ENCODE results near the gene TOP2A. TPM values are rescaled to one million over a fixed set of nuclear protein-coding genes. Genes with fewer than 3 reads are reported as not detected.

TOP2A gene
- total and polyA plus RNA-seq, 9 of the 15 experiments (the other 6 are each of a cell fraction or from before 2014, with no cell fraction given): 133 to 347 (median 259) TPM

DNA sequence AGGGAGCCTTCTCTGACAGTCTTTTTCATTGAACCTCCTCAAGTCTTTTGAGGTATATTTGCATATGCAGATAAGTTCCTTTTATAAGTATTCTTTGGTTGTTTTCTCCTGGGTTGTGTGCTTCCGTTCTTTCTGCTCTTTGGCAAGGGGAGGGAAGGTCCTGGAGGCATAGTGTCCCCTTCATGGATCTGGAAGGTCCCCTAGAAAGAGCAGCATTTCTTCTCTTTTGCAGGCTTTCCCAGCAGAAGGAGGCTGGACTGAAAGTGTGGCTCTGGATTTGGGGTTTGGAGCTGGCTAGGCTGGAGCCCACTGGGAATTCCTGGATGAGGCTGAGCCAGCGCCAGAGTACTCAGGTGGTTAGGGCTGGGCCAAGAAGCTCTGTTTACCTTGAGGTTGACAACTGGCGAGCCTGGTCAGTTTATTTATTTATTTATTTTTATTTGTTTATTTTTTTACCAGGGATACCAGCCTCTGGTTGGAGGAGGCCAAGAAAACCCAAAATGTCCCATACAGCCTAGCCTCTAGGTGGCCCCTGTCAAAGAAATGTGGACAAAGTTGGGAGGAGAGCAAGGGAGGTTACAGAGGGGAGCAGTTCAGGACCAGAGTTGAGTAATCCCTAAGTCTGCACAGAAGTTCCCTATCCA, 5.4 kb upstream of the TOP2A start (continued):
- TF ChIP-seq, protein P1, sequence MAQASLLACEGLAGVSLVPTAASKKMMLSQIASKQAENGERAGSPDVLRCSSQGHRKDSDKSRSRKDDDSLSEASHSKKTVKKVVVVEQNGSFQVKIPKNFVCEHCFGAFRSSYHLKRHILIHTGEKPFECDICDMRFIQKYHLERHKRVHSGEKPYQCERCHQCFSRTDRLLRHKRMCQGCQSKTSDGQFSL (CRISPR knock-in tag; IDR thresholded peaks at IDR 0.05): no peak
- TF ChIP-seq, protein P1 (tag; IDR thresholded peaks at IDR 0.05): no peak
- TF ChIP-seq PRDM10 (IDR thresholded peaks at IDR 0.05; ENCODE audit: partially characterized antibody) (no peak), CC2D1A (IDR thresholded peaks at IDR 0.05) (peak; percentile 16; the same call in 1 of the 2 replicates), NFRKB (IDR thresholded peaks at IDR 0.05; ENCODE audit: low read depth) (no peak), TEAD4 (IDR thresholded peaks at IDR 0.05; ENCODE audit: low read length) (peak; percentile 22; the same call in 1 of the 2 replicates), TEAD4 (CRISPR knock-in tag; IDR thresholded peaks at IDR 0.05; ENCODE audit: borderline replicate concordance) (no peak), MYC (IDR thresholded peaks at IDR 0.05; ENCODE audit: low read depth, low read length) (peak; percentile 35; the same call in 1 of the 2 replicates), MYC (CRISPR knock-in tag; IDR thresholded peaks at IDR 0.05; ENCODE audit: borderline replicate concordance, low read depth) (no peak), CBFA2T3 (IDR thresholded peaks at IDR 0.05) (no peak), HMG20B (CRISPR knock-in tag; IDR thresholded peaks at IDR 0.05) (no peak), NEUROD1 (IDR thresholded peaks at IDR 0.05; ENCODE audit: borderline replicate concordance, low read depth, low read length, partially characterized antibody) (peak; percentile 52), HNRNPLL (IDR thresholded peaks at IDR 0.05; ENCODE audit: low read depth, low read length, poor library complexity, severe bottlenecking) (no peak)
- TF ChIP-seq, protein P2, sequence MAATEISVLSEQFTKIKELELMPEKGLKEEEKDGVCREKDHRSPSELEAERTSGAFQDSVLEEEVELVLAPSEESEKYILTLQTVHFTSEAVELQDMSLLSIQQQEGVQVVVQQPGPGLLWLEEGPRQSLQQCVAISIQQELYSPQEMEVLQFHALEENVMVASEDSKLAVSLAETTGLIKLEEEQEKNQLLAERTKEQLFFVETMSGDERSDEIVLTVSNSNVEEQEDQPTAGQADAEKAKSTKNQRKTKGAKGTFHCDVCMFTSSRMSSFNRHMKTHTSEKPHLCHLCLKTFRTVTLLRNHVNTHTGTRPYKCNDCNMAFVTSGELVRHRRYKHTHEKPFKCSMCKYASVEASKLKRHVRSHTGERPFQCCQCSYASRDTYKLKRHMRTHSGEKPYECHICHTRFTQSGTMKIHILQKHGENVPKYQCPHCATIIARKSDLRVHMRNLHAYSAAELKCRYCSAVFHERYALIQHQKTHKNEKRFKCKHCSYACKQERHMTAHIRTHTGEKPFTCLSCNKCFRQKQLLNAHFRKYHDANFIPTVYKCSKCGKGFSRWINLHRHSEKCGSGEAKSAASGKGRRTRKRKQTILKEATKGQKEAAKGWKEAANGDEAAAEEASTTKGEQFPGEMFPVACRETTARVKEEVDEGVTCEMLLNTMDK (IDR thresholded peaks at IDR 0.05; ENCODE audit: borderline replicate concordance, insufficient read depth, low read depth, low read length, poor library complexity, severe bottlenecking): peak; percentile 50
- TF ChIP-seq, protein P3, sequence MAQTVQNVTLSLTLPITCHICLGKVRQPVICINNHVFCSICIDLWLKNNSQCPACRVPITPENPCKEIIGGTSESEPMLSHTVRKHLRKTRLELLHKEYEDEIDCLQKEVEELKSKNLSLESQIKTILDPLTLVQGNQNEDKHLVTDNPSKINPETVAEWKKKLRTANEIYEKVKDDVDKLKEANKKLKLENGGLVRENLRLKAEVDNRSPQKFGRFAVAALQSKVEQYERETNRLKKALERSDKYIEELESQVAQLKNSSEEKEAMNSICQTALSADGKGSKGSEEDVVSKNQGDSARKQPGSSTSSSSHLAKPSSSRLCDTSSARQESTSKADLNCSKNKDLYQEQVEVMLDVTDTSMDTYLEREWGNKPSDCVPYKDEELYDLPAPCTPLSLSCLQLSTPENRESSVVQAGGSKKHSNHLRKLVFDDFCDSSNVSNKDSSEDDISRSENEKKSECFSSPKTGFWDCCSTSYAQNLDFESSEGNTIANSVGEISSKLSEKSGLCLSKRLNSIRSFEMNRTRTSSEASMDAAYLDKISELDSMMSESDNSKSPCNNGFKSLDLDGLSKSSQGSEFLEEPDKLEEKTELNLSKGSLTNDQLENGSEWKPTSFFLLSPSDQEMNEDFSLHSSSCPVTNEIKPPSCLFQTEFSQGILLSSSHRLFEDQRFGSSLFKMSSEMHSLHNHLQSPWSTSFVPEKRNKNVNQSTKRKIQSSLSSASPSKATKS (CRISPR knock-in tag; IDR thresholded peaks at IDR 0.05): no peak
